Testis (tissue), 2 donors: ENCODE results near the gene ARHGEF2.

ENCODE experiments used
- POLR2A ChIP-seq: fragments of 450-650 bp; IDR thresholded peaks from one replicate; pipeline ENCODE4 v1.6.1; 2017; ENCODE audit warnings: antibody characterized with exemption, mild to moderate bottlenecking, moderate library complexity
- TF ChIP-seq, protein P1 (sequence below), 3 experiments: fragments of 450-650 bp in 2 of 3; fragments of 200-600 bp in 1 of 3; sonication (generic) in 1 of 3; IDR thresholded peaks; one replicate each; pipeline ENCODE4 v1.5.1; 2016 to 2019; ENCODE audit warnings: antibody characterized with exemption in 3 of 3, mild to moderate bottlenecking in 2 of 3, moderate library complexity in 1 of 3

- TF ChIP-seq POLR2A: no peak
- TF ChIP-seq, protein P1, sequence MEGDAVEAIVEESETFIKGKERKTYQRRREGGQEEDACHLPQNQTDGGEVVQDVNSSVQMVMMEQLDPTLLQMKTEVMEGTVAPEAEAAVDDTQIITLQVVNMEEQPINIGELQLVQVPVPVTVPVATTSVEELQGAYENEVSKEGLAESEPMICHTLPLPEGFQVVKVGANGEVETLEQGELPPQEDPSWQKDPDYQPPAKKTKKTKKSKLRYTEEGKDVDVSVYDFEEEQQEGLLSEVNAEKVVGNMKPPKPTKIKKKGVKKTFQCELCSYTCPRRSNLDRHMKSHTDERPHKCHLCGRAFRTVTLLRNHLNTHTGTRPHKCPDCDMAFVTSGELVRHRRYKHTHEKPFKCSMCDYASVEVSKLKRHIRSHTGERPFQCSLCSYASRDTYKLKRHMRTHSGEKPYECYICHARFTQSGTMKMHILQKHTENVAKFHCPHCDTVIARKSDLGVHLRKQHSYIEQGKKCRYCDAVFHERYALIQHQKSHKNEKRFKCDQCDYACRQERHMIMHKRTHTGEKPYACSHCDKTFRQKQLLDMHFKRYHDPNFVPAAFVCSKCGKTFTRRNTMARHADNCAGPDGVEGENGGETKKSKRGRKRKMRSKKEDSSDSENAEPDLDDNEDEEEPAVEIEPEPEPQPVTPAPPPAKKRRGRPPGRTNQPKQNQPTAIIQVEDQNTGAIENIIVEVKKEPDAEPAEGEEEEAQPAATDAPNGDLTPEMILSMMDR (IDR thresholded peaks at IDR 0.05): no peak
Measured at GRCh38 chr1:155932081-155932480, 46.3 kb downstream of the ARHGEF2 start.
